HG03103 (cell line): ENCODE measurements around the gene AADACL2.

Experiments
- ATAC-seq: cut with Tn5 transposase; IDR thresholded peaks from one replicate; pipeline ENCODE4 v1.9.1; 2021; ENCODE audit warnings: low read depth; ENCODE audit not compliant: unreplicated experiment

AADACL2 gene

GRCh38 chr3:151733613-151734012 lies at the start of gene AADACL2:
Gene AADACL2 (plus strand): TSS chr3:151733927. CDS start chr3:151734036, 109 bp downstream.
- ATAC-seq, result no peak

GRCh38 chr3:151684094-151684493 lies 49.6 kb upstream of the AADACL2 start:
- ATAC-seq, result no peak

GRCh38 chr3:151686257-151686656 lies 47.5 kb upstream of the AADACL2 start:
- ATAC-seq, result no peak

- ATAC-seq, result no peak
Observed at GRCh38 chr3:151687076-151687475, 46.7 kb upstream of the AADACL2 start.

GRCh38 chr3:151688571-151688970 lies 45.2 kb upstream of the AADACL2 start:
- no peak for ATAC-seq

GRCh38 chr3:151690645-151691044 lies 43.1 kb upstream of the AADACL2 start:
- no peak for ATAC-seq

- no peak for ATAC-seq
Observed at GRCh38 chr3:151697496-151697895, 36.2 kb upstream of the AADACL2 start.

GRCh38 chr3:151707216-151707615 lies 26.5 kb upstream of the AADACL2 start:
- no peak for ATAC-seq

- no peak for ATAC-seq
Observed at GRCh38 chr3:151708868-151709267, 24.9 kb upstream of the AADACL2 start.

GRCh38 chr3:151709847-151710246 lies 23.9 kb upstream of the AADACL2 start:
- no peak for ATAC-seq

- no peak for ATAC-seq
Observed at GRCh38 chr3:151721294-151721693, 12.4 kb upstream of the AADACL2 start.

- ATAC-seq, result no peak
Observed at GRCh38 chr3:151722856-151723255, 10.9 kb upstream of the AADACL2 start.

- ATAC-seq, result no peak
Observed at GRCh38 chr3:151724576-151725562, 8.9 kb upstream of the AADACL2 start.

- no peak for ATAC-seq
Observed at GRCh38 chr3:151726016-151726415, 7.7 kb upstream of the AADACL2 start.

- ATAC-seq, result no peak
Observed at GRCh38 chr3:151732861-151733260, 866 bp upstream of the AADACL2 start.

GRCh38 chr3:151740581-151740980 lies 6.9 kb downstream of the AADACL2 start:
- no peak for ATAC-seq

GRCh38 chr3:151743855-151744254 lies 10.1 kb downstream of the AADACL2 start:
- ATAC-seq, result no peak

GRCh38 chr3:151750181-151750580 lies 16.5 kb downstream of the AADACL2 start:
- ATAC-seq, result no peak

- no peak for ATAC-seq
Observed at GRCh38 chr3:151750678-151751077, 17.0 kb downstream of the AADACL2 start.

GRCh38 chr3:151751161-151751560 lies 17.4 kb downstream of the AADACL2 start:
- no peak for ATAC-seq

- ATAC-seq, result no peak
Observed at GRCh38 chr3:151753846-151754245, 20.1 kb downstream of the AADACL2 start.

GRCh38 chr3:151761581-151761980 lies 27.9 kb downstream of the AADACL2 start:
- ATAC-seq, result no peak
